Psoas muscle (tissue), 8 donors: ENCODE data around the gene ZNF324. TPM values are rescaled to one million over a fixed set of nuclear protein-coding genes. Genes with fewer than 3 reads are reported as not detected.

ENCODE experiments used
- ATAC-seq, 4 donors: fragments of 200-7000 bp; cut with Tn5 transposase; one replicate each; pipeline ENCODE4 v1.9.1; 2020; ENCODE audit warnings: moderate library complexity in 3 of 4, mild to moderate bottlenecking in 2 of 4
- DNase-seq, 2 donors: peaks; one replicate each; pipeline ENCODE4 v3.0.0-alpha.2; 2020
- H3K27ac ChIP-seq: fragments of 200-600 bp; one replicate; pipeline ENCODE4 v1.8.0; 2022
- H3K27me3 ChIP-seq, 3 donors: fragments of 200-600 bp in 1 of 3; one replicate each; pipeline versions ENCODE4 v1.6.1 to v1.8.0; 2013 to 2022; ENCODE audit warnings: low read length in 2 of 3, mild to moderate bottlenecking in 2 of 3, moderate library complexity in 1 of 3; ENCODE audit not compliant: insufficient read depth in 3 of 3
- H3K36me3 ChIP-seq, 2 donors: fragments of 200-600 bp in 1 of 2; one replicate each; pipeline versions ENCODE4 v1.6.1 to v1.8.0; 2013 to 2022; ENCODE audit warnings: low read depth in 1 of 2, mild to moderate bottlenecking in 1 of 2, moderate library complexity in 1 of 2; ENCODE audit not compliant: insufficient read depth in 1 of 2
- H3K4me1 ChIP-seq: fragments of 200-600 bp; one replicate; pipeline ENCODE4 v1.8.0; 2022
- H3K4me3 ChIP-seq: fragments of 200-600 bp; one replicate; pipeline ENCODE4 v1.8.0; 2022; ENCODE audit warnings: mild to moderate bottlenecking
- H3K9me3 ChIP-seq: fragments of 200-600 bp; one replicate; pipeline ENCODE4 v1.8.0; 2022
- CTCF ChIP-seq: fragments of 200-600 bp; IDR thresholded peaks from one replicate; pipeline ENCODE4 v1.8.0; 2022; ENCODE audit warnings: antibody characterized with exemption
- WGBS, 3 donors: extraction: QIAGEN DNeasy Blood & Tissue Kit; methylation state at CpG; one replicate each; pipeline versions ENCODE4 v1.1.6 to v1.1.7; 2013; 5-methylcytosine and 5-hydroxymethylcytosine counted together
- intact Hi-C, 2 donors: fragments of 100-400 bp; cut with DNase I; formaldehyde crosslinking; loops; one replicate each; pipeline versions ENCODE4 v1.11.0 to v1.14.2; 2022
- polyA plus RNA-seq, 3 donors: library from polyadenylated mRNA; stranded (reverse); fragments of 200-250 nt; gene quantifications; one replicate each; pipeline ENCODE4 v1.2.3, GENCODE V29; 2013
- total RNA-seq, 4 donors: library from RNA; stranded (reverse); fragmentation: NEBNext Ultra II Directional in 2 of 4; extraction: Animal tissue kit (Norgen Biotek cat#: 25700) in 2 of 4; gene quantifications; one replicate each; pipeline versions ENCODE4 v1.2.1 to v1.2.4, GENCODE V29; 2021 to 2023
- donor health status: healthy with polysubstance abuse.
- donor health status: DM: no; HTN: no; CAD: no; lungs with moderate emphysema.
- donor health status: Bipolar disorder and iron deficiency.
- donor health status: healthy.
- donor health status: DM: yes; HTN: yes; CAD: no.
- donor health status: DM: no; HTN: no; CAD: no.
- donor health status: DM: no; HTN: no; CAD: no.
- donor health status: DM: yes; HTN: yes; CAD: no.

The ZNF324 gene
- total and polyA plus RNA-seq, 7 donors, result 2.1 to 7.2 (median 4.3) TPM

GRCh38 chr19:58450856-58451357 is 16.0 kb upstream of the ZNF324 start:
- DNase-seq (no peak), ATAC-seq (no peak)
- no peaks in the 10 kb centered on the region for H3K4me1 ChIP-seq
- H3K9me3 ChIP-seq, result no peaks in the 10 kb centered on the region
- intact Hi-C loops, result loop anchor here in 1 of 2 donors (1.0 to 5.0 kb wide), 2 partner anchors 43 to 124 kb away; partner anchors contain the start of genes ZNF584 and ZSCAN22
- peaks cover 0 to 15% (median 0%) of the 10 kb centered on the region in 3 donors for H3K27me3 ChIP-seq
- no peak overlapping the region for H3K27ac ChIP-seq
- H3K36me3 ChIP-seq, result peaks cover 0 to 18% of the 10 kb centered on the region in 2 donors
- H3K4me3 ChIP-seq, result peak overlapping the region; percentile 97
- no peak for TF ChIP-seq CTCF
- 6 to 11% (median 6%) methylated on average over 11 of the region's 11 CpGs for WGBS, 3 donors

DNA sequence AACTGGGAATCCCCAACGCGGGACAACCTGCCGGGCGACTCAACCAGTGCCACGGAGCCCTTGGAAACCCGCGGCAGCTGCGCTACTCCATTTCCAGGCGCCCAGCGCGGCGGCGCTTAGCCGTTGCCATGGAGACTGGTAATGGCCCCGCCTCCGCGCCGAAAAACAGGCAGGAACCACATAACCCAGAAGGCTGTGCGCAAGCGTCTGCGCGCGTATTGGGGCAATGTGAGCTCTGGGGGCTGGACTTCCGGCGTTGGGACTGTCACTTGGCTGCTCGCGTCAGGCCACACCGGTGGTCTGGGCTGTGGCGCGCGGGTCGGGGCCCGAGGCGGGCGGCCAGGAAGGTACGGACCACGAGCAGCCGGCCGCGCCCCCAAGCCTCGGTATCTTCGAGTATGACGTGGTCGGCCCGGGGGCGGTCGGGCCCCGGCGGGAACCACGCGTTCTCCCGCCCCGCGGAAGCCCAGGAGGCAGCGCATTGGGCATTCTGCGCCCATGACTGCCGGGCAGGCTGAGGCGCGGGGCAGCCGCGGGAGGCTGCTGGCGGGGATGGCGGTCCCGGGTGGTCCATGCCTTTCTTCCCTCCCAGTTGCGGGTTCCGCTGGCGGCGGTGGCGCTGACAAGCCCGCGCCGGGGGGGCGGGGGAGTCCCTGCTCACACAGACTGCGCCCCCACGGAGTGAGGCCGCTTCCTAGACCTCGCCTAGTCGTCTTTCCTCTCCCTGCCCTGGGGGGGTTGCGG is 15.3 kb upstream of the ZNF324 start, which contains the start of gene ZNF324B:
ZNF324B (plus strand) TSS at position 265 of the 744 bp plus-strand sequence. CDS start 2,080 bp downstream, outside the sequence.
- WGBS, 3 donors, result 0 to 1% (median 0%) methylated on average over 53 to 79 of the region's 79 CpGs
- ATAC-seq (peak; percentile 99 to 100 (median 99)), DNase-seq (peak; percentile 97 to 98)
- peaks cover 0 to 25% of the 10 kb centered on the region in 2 donors for H3K36me3 ChIP-seq
- peak within 1 kb of the TSS; percentile 85 for H3K27ac ChIP-seq
- H3K27me3 ChIP-seq, result peaks cover 0 to 15% (median 0%) of the 10 kb centered on the region in 3 donors
- peak within 1 kb of the TSS; percentile 97 for H3K4me3 ChIP-seq
- no peaks in the 10 kb centered on the region for H3K4me1 ChIP-seq
- no peaks in the 10 kb centered on the region for H3K9me3 ChIP-seq
- no peak for TF ChIP-seq CTCF
- intact Hi-C loops, result loop anchor here in 1 of 2 donors (1.0 to 5.0 kb wide), 2 partner anchors 43 to 124 kb away; partner anchors contain the start of genes ZNF584 and ZSCAN22

GRCh38 chr19:58453743-58454142 is 13.1 kb upstream of the ZNF324 start:
- WGBS, 3 donors, result 88 to 91% (median 88%) methylated on average over 6 of the region's 6 CpGs
- no peak for ATAC-seq
- intact Hi-C loops, result loop anchor here in 1 of 2 donors (5.0 kb wide), 1 partner anchor 126 kb away; the partner anchor contains the start of gene ZSCAN22
- no peak for DNase-seq
- H3K36me3 ChIP-seq, result peaks cover 0 to 40% of the 10 kb centered on the region in 2 donors
- TF ChIP-seq CTCF, result no peak
- no peak overlapping the region for H3K4me3 ChIP-seq
- peaks cover 0 to 3% (median 0%) of the 10 kb centered on the region in 3 donors for H3K27me3 ChIP-seq
- no peak overlapping the region for H3K27ac ChIP-seq
- H3K4me1 ChIP-seq, result no peaks in the 10 kb centered on the region
- no peaks in the 10 kb centered on the region for H3K9me3 ChIP-seq

GRCh38 chr19:58455306-58455705 is 11.6 kb upstream of the ZNF324 start:
- intact Hi-C loops, result no loop called here
- Histone ChIP-seq H3K27me3 (no peaks in the 10 kb centered on the region), H3K4me1 (no peaks in the 10 kb centered on the region), H3K4me3 (no peak overlapping the region), H3K36me3 (peaks cover 0 to 40% of the 10 kb centered on the region in 2 donors), H3K27ac (no peak overlapping the region), H3K9me3 (no peaks in the 10 kb centered on the region)
- no peak for TF ChIP-seq CTCF
- ATAC-seq (no peak), DNase-seq (no peak)
- WGBS, 3 donors, result 93 to 96% (median 94%) methylated on average over 18 to 21 of the region's 21 CpGs
